A673 (cell line): Measurements from ENCODE around the gene SGSM2.

Experiments
- CTCF ChIP-seq: fragments of 300-800, 200-600 bp; sonication (generic); conservative IDR thresholded peaks from 2 replicates; pipeline ENCODE4 v1.5.1; 2017; ENCODE audit warnings: low read depth, mild to moderate bottlenecking, antibody characterized with exemption, low read length, moderate library complexity, mixed read lengths
- EZH2 ChIP-seq: fragments of 200-600 bp; sonication (generic); IDR thresholded peaks from 2 replicates; pipeline ENCODE4 v1.6.1; 2017; ENCODE audit warnings: borderline replicate concordance, low read depth, mild to moderate bottlenecking, mixed read lengths, antibody characterized with exemption, low read length; ENCODE audit not compliant: poor library complexity, severe bottlenecking

GRCh38 chr17:2302778-2303203 is 34.5 kb upstream of the SGSM2 start:
- TF ChIP-seq CTCF: no peak
- no peak for TF ChIP-seq EZH2
